HG02759 (cell line): Measurements from ENCODE around the gene TBL1XR1.
"Not testable (repeated sequence)": the region's sequence is repeated elsewhere in the genome, so short reads cannot be mapped to it uniquely, and the experiment has no call there.

ENCODE experiments used
- ATAC-seq: cut with Tn5 transposase; IDR thresholded peaks from one replicate; pipeline ENCODE4 v1.9.1; 2021; ENCODE audit warnings: mild to moderate bottlenecking, moderate library complexity; ENCODE audit not compliant: unreplicated experiment

Gene TBL1XR1

DNA sequence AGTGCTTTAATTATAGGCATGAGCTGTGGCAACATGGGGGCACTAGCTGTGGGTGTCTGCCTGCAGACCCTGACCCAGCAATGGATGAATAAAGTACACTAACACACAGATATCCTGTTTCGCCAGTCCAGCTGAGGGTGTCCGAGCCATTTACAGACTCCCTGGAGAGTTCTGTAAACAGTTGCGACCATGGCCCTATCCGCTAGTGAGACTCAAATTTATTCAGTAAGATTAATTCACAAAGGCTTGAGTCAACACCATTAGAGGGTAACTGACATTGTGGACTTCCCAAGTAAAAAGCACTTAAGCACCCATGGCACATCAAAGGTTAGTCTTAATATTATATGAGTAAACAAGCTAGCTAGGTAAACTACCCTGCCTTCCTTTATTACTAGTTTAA is 161.6 kb downstream of the TBL1XR1 start:
- ATAC-seq: no peak

GRCh38 chr3:177034832-177035475 is 162.3 kb downstream of the TBL1XR1 start:
- no peak for ATAC-seq

GRCh38 chr3:177026505-177027277 is 170.6 kb downstream of the TBL1XR1 start:
- ATAC-seq: no peak

GRCh38 chr3:177015881-177016280 is 181.4 kb downstream of the TBL1XR1 start:
- no peak for ATAC-seq

GRCh38 chr3:177013681-177014280 is 183.5 kb downstream of the TBL1XR1 start:
- no peak for ATAC-seq

DNA sequence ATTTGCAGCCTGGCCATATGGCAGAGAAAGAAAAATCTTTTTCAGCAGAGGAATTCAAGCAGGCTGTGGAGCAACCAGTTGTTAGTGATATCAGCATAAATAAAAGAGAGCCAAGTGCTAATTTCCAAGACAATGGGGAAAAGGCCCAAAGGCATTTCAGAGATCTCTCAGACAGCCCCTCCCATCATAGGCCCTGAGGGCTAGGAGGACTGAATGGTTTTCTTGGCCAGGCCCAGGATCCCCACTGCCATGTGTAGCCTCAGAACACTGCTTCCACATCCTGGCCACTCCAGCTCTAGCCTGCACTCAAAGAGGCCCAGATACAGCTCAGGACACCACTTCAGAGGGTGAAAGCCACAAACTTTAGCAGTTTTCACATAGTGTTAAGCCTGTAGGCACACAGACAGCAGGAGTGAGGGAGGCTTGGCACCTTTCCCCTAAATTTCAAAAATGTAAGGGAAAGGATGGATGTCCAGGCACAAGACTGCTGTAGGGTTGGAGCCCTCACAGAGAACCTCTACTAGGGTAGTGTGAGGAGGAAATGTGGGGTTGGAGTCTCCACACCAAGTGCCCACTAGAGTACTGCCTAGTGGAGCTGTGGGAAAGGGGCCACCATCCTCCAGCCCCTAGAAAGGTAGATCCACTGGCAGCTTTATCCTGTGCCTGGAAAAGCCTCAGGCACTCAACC is 191.4 kb downstream of the TBL1XR1 start:
- no peak for ATAC-seq

GRCh38 chr3:177000159-177000558 is 197.1 kb downstream of the TBL1XR1 start:
- ATAC-seq: not testable (repeated sequence)

- no peak for ATAC-seq
These were observed 201.3 kb downstream of the TBL1XR1 start for GRCh38 chr3:176995946-176996345.

GRCh38 chr3:176994891-176995781 is 202.1 kb downstream of the TBL1XR1 start:
- no peak for ATAC-seq

DNA sequence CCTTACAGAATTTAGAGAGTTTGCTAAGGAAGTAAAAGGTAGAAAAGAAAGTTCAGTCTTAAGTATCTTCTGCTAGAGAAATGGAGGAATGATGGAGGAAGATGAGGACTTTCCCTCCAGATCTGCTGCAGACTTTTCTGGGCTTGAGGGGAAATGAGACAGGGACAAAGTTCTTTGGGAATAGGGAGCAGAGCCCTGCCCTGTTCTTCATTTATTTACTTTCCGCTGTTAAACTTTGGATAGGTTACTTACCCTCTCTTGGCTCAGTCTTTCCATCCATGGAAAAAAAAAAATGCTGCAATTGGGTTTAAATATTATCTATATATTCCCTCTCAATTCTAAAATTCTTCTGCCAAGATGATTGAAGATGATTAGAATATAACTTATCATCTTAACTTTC is 202.9 kb downstream of the TBL1XR1 start:
- no peak for ATAC-seq

- no peak for ATAC-seq
These were observed 204.3 kb downstream of the TBL1XR1 start for GRCh38 chr3:176992978-176993377.

DNA sequence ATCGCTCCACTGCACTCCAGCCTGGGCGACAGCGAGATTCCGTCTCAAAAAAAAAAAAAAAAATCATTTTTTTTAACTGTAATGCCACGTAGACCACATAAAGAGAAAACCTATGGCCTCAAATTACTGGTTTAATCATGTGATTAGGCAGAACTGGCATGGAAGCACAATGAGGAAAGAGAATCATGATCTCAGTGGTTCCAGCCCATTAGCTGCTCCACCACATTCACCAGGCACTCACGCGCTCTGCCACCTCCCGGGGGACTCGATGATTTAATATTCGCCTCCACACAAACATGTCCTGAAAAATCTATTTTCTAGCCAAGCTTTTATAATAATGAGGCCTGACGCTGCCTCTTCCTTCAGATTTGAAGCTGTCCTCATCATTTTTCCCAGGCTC is 204.7 kb downstream of the TBL1XR1 start:
- ATAC-seq: no peak

DNA sequence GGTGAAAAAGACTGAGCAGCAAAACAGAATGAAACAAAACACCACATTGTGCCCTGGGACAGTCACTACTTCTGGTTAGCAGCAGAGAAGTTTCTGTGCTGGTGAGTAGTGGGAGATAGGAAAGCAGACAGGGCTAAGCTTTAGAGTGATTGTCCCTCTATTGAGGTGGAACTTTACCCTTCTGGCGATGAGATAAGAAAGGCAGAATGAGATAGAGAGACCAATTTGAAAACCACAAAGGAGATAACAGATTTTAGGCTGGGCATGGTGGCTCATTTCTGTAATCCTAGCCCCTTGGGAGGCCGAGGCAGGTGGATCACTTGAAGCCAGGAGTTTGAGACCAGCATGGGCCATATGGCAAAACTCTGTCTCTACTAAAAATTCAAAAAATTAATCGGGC is 208.5 kb downstream of the TBL1XR1 start:
- no peak for ATAC-seq

DNA sequence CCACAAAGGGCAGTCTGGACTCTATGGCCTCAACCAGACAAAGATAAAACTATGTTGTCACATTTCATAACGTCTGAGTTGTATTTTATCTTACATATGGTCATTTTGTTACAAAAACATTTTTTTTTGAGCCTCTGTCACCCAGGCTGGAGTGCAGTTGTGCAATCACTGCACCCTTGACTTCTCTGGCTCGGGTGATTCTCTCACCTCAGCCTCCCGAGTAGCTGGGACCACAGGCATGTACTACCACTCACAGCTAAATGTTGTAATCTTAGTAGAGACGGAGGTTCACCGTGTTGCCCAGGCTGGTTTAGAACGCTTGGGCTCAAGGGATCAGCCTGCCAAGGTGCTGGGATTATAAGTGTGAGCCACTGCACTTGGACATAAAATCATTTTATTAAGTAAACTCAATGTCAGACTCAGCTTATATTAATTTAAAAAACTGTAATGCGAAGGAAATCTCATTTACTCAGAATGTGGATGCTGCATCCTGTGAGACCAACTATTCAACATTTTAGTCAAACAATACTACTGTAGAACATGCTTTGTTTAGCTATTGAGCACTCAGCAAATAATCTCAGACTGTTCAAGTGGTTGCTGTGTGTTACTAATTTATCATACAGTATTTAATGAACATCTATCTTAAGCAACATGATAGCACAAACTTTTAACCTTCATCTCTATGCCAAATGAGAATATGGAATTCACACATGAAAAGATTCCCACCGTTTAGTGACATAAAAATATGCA is 209.2 kb downstream of the TBL1XR1 start:
- ATAC-seq: no peak

- no peak for ATAC-seq
These were observed 218.8 kb downstream of the TBL1XR1 start for GRCh38 chr3:176978441-176978840.

DNA sequence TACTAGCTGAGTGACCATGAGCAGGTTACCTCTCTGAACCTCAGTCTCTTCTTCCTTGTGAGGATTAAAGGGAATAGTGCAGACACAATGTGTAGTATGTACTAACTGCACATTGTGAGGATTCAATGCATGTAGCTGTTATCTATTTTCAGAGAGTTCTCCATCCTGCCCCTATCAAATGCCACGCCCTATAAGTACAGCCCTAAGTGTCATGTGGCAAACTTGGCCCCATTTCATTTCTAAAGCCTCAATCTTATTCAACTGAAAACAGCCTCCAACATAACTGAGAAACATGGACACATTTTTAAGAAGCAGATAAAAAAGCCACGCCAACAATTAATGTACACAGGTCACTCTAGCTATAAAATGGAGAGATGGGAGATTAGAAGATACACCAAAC is 220.0 kb downstream of the TBL1XR1 start:
- no peak for ATAC-seq

DNA sequence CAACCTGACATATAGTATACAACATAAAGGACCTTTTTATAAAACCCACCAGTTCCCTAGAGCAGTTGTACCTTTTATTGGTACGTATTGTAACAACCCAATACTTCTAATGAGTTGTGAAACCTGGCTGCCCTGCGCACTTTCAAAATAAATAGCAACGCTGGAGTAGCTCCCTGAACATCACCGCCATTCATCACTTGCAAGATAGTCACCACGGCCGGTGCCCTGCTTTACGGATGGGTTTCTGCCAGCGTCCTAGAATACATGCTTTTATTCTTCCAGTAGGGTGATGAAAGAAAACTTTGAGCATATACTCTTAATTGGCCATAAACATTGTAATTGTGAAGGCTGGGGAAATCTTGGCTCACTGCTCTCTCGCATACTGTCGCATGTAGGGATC is 220.7 kb downstream of the TBL1XR1 start:
- no peak for ATAC-seq

DNA sequence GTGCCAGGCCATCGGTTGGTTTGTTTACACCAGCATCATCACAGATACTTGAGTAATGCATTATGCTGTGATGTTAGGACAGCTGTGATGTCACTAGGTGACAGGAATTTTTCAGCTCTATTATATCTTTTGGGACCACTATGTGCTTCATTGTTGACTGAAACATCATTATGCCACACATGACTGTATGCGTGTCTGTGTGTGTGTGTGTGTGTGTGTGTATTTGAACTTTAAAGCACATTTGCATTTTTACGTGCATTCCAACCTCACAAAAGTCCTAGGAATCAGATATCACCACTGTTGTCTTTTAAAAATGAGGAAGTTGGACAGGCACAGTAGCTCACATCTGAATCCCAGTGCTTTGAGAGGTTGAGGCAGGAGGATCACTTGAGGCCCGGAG is 223.0 kb downstream of the TBL1XR1 start:
- no peak for ATAC-seq

- no peak for ATAC-seq
These were observed 225.6 kb downstream of the TBL1XR1 start for GRCh38 chr3:176971613-176972174.

- ATAC-seq: no peak
These were observed 226.5 kb downstream of the TBL1XR1 start for GRCh38 chr3:176970770-176971169.
